Lower leg skin (tissue), 4 donors: ENCODE results near the gene MIGA1. TPM values are rescaled to one million over a fixed set of nuclear protein-coding genes. Genes with fewer than 3 reads are reported as not detected.

Experiments
- DNase-seq, 2 donors: peaks; one replicate each; pipeline ENCODE4 v3.0.0-alpha.2; 2019; ENCODE audit warnings: low spot score in 2 of 2
- H3K4me3 ChIP-seq: fragments of 200-600 bp; sonication (generic); 2 replicates; pipeline ENCODE4 v1.5.1; 2017; ENCODE audit warnings: mild to moderate bottlenecking, low read depth; ENCODE audit not compliant: poor library complexity, severe bottlenecking
- CTCF ChIP-seq, 3 donors: fragments of 450-650 bp; IDR thresholded peaks; one replicate each; pipeline ENCODE4 v1.5.1; 2016; ENCODE audit warnings: antibody characterized with exemption in 3 of 3, mild to moderate bottlenecking in 3 of 3, moderate library complexity in 2 of 3
- POLR2A ChIP-seq, 2 donors: fragments of 450-650 bp; IDR thresholded peaks; one replicate each; pipeline ENCODE4 v1.6.1; 2016 to 2017; ENCODE audit warnings: antibody characterized with exemption in 2 of 2, mild to moderate bottlenecking in 1 of 2, moderate library complexity in 1 of 2
- WGBS, 2 donors: methylation state at CpG; one replicate each; pipeline ENCODE4 v1.1.5; 2018; 5-methylcytosine and 5-hydroxymethylcytosine counted together
- intact Hi-C: fragments of 100-400 bp; cut with DNase I; formaldehyde crosslinking; loops from one replicate; pipeline ENCODE4 v1.15.0; 2023; ENCODE audit warnings: low total_unique reads
- total RNA-seq, 4 donors: library from RNA; depleted of rRNA; stranded (reverse); fragments of >200 nt; gene quantifications; one replicate each; pipeline ENCODE4 v1.1.0, GENCODE V29; 2016

Gene MIGA1
- total RNA-seq, 4 donors from 2014 or later: 7.7 to 13.6 (median 9.5) TPM

- TF ChIP-seq CTCF (IDR thresholded peaks at IDR 0.05) (no peak), POLR2A (IDR thresholded peaks at IDR 0.05) (no peak)
- WGBS, 2 donors: 98 to 100% methylated on average over 1 of the region's 1 CpG
- intact Hi-C loops: no loop called here
- no peak overlapping the region for H3K4me3 ChIP-seq
- DNase-seq: no peak
Observed at GRCh38 chr1:77873461-77873860, 94.0 kb downstream of the MIGA1 start.

DNA sequence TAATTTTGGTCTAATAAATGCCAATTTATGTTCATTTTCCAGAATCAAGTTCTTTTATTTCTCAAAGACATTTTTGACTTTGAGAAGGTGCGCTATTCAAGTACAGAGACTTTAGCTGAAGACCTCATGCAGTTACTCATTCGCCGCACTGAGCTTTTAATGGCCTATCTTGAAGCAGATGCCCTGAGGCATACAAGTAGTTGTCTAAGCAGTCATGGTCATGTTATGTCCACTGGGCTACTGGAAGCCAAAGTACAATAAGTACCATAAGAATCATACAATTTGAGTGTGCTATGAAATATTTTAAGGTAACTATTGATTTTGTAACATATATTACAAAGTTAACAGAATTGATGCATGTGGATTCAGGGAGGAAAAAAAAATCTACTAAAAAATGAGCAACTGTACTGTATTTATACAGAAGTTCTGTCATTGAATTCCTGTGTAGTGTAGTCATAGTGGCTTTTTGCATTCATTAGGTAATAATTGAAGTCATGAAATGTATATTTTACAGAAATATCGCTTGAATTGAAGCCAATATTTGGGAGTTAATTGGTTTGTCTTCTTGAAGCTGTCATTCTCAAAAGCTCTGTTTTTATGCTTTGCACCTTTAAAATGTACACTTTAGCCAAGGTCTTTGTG is 95.5 kb downstream of the MIGA1 start:
- intact Hi-C loops: no loop called here
- no peak for DNase-seq
- WGBS, 2 donors: 94 to 96% methylated on average over 4 of the region's 4 CpGs
- H3K4me3 ChIP-seq: no peak overlapping the region
- TF ChIP-seq POLR2A (IDR thresholded peaks at IDR 0.05) (no peak), CTCF (IDR thresholded peaks at IDR 0.05) (no peak)

GRCh38 chr1:77876884-77877283 is 97.4 kb downstream of the MIGA1 start:
- WGBS, 2 donors: 94% methylated on average over 4 of the region's 4 CpGs
- no peak for DNase-seq
- TF ChIP-seq POLR2A (IDR thresholded peaks at IDR 0.05) (no peak), CTCF (IDR thresholded peaks at IDR 0.05) (no peak)
- intact Hi-C loops: no loop called here
- no peak overlapping the region for H3K4me3 ChIP-seq

DNA sequence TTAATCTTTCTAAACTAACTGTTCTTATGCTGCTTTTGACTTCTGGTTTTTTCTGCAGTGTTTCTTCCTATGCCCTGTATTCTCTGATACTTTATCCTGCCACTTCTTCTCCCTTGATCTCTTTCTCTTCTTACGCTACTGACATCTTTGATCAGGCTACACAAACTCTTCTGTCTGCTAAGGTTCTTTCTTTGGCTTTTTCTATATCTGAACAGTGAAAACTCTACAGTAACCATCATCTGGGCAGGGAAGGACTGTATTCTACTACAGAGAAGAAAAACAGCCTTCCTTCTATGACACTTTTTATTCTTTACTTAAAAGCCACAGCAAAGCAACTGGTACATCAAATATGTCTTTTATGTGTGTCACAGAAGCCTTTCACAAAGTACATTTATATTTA is 101.6 kb downstream of the MIGA1 start:
- intact Hi-C loops: no loop called here
- no peak for TF ChIP-seq POLR2A (IDR thresholded peaks at IDR 0.05)
- no peak for TF ChIP-seq CTCF (IDR thresholded peaks at IDR 0.05)
- no peak overlapping the region for H3K4me3 ChIP-seq
- WGBS, 2 donors: 98 to 100% methylated on average over 1 of the region's 1 CpG
- no peak for DNase-seq

DNA sequence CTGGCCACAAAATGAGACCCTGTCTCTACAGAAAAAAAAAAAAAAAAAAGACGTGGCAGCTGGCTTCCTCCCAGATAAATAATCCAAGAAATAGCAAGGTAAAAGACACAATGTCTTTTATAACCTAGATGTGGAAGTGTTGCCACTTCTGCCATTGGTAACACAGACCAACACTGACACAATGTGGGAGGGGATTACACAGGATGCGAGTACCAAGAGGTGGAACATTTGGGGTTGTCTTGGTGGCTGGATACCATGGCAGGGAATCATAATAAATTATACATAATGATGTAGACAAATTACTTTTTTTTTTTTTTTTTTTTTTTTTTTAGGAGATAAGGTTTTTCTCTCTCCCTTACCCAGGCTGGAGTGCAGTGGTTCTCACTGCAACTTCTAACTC is 103.0 kb downstream of the MIGA1 start:
- H3K4me3 ChIP-seq: no peak overlapping the region
- TF ChIP-seq CTCF (IDR thresholded peaks at IDR 0.05): no peak
- no peak for TF ChIP-seq POLR2A (IDR thresholded peaks at IDR 0.05)
- intact Hi-C loops: no loop called here
- DNase-seq: no peak
- 65 to 80% methylated on average over 2 of the region's 2 CpGs for WGBS, 2 donors
